ENCODE data around the gene NEURL4. TPM values are rescaled to one million over a fixed set of nuclear protein-coding genes. Genes with fewer than 3 reads are reported as not detected.

Gene NEURL4
- polyA plus RNA-seq, 2 of the 4 experiments (the other 2 are of a cell fraction) = 12.2 to 50.4 TPM

- Histone ChIP-seq H3K9me3 (no peaks in the 10 kb centered on the region), H3K4me1 (peaks cover 22% of the 10 kb centered on the region; the same call in 2 of the 3 replicates), H3K4me3 (no peak overlapping the region; the same call in 2 of the 3 replicates), H3K27ac (peak overlapping the region; percentile 39 to 82; a peak in 5 of 6 replicates), H3K4me2 (peak overlapping the region; percentile 67)
- 21% methylated on average over 24 of the region's 51 CpGs for WGBS (ENCODE audit: missing lambda C conversion rate)
- CTCF ChIA-PET = interaction anchor here (0.6 to 11.0 kb wide), 64 partner anchors 9 to 275 kb away, joined by 3 to 446 read pairs (median 5); partner anchors contain the start of genes ACADVL, ACAP1, ASGR1 and CTDNEP1
- DNase-seq (ENCODE audit: low read depth in 1 of 2, low spot score in 1 of 2) (peak; percentile 86 to 89), ATAC-seq (peak; percentile 81 to 87), FAIRE-seq (no peak)
- POLR2A ChIA-PET = interaction anchor here (1.3 kb wide), 5 partner anchors 15 to 251 kb away, joined by 3 to 5 read pairs (median 3); partner anchors contain the start of gene SLC2A4
- TF ChIP-seq MAZ (IDR thresholded peaks at IDR 0.05; ENCODE audit: borderline replicate concordance, low read depth, low read length) = no peak
- no peak for TF ChIP-seq CEBPB (IDR thresholded peaks at IDR 0.05)
- TF ChIP-seq, protein P1, sequence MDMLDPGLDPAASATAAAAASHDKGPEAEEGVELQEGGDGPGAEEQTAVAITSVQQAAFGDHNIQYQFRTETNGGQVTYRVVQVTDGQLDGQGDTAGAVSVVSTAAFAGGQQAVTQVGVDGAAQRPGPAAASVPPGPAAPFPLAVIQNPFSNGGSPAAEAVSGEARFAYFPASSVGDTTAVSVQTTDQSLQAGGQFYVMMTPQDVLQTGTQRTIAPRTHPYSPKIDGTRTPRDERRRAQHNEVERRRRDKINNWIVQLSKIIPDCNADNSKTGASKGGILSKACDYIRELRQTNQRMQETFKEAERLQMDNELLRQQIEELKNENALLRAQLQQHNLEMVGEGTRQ (IDR thresholded peaks at IDR 0.05) = peak; percentile 84
- TF ChIP-seq NFE2L2 (conservative IDR thresholded peaks at IDR 0.05; ENCODE audit: low read length) = 0 out of 2 replicates have a peak, but pooled peaks have one; percentile 9
- no peak for TF ChIP-seq MAFK (IDR thresholded peaks at IDR 0.05; ENCODE audit: partially characterized antibody)
- TF ChIP-seq RFX5 (IDR thresholded peaks at IDR 0.05) = no peak
- peak; percentile 92 for TF ChIP-seq ATOH8 (CRISPR knock-in tag; IDR thresholded peaks at IDR 0.05; ENCODE audit: low read depth)
- 0 out of 2 replicates have a peak, but pooled peaks have one; percentile 75 for TF ChIP-seq HEYL (CRISPR knock-in tag; IDR thresholded peaks at IDR 0.05)
- TF ChIP-seq, protein P2, sequence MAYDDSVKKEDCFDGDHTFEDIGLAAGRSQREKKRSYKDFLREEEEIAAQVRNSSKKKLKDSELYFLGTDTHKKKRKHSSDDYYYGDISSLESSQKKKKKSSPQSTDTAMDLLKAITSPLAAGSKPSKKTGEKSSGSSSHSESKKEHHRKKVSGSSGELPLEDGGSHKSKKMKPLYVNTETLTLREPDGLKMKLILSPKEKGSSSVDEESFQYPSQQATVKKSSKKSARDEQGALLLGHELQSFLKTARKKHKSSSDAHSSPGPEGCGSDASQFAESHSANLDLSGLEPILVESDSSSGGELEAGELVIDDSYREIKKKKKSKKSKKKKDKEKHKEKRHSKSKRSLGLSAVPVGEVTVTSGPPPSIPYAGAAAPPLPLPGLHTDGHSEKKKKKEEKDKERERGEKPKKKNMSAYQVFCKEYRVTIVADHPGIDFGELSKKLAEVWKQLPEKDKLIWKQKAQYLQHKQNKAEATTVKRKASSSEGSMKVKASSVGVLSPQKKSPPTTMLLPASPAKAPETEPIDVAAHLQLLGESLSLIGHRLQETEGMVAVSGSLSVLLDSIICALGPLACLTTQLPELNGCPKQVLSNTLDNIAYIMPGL (CRISPR knock-in tag; IDR thresholded peaks at IDR 0.05; ENCODE audit: borderline replicate concordance) = 0 out of 2 replicates have a peak, but pooled peaks have one; percentile 57
- TF ChIP-seq KDM1A (IDR thresholded peaks at IDR 0.05; ENCODE audit: low read depth) = no peak
- TF ChIP-seq CBX8 (IDR thresholded peaks at IDR 0.05) = no peak
- TF ChIP-seq JUN (IDR thresholded peaks at IDR 0.05) = no peak
- TF ChIP-seq REST (IDR thresholded peaks at IDR 0.05) = no peak
- peak; percentile 97 for TF ChIP-seq NPAS2 (CRISPR knock-in tag; IDR thresholded peaks at IDR 0.05; ENCODE audit: borderline replicate concordance)
- peak; percentile 23; the same call in 1 of the 2 replicates for TF ChIP-seq FOSB (CRISPR knock-in tag; IDR thresholded peaks at IDR 0.05)
- 0 out of 2 replicates have a peak, but pooled peaks have one; percentile 25 for TF ChIP-seq ESRRA (IDR thresholded peaks at IDR 0.05; ENCODE audit: borderline replicate concordance, low read length)
- TF ChIP-seq, protein P3, sequence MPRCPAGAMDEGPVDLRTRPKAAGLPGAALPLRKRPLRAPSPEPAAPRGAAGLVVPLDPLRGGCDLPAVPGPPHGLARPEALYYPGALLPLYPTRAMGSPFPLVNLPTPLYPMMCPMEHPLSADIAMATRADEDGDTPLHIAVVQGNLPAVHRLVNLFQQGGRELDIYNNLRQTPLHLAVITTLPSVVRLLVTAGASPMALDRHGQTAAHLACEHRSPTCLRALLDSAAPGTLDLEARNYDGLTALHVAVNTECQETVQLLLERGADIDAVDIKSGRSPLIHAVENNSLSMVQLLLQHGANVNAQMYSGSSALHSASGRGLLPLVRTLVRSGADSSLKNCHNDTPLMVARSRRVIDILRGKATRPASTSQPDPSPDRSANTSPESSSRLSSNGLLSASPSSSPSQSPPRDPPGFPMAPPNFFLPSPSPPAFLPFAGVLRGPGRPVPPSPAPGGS (IDR thresholded peaks at IDR 0.05) = no peak
- TF ChIP-seq RAD21 (conservative IDR thresholded peaks at IDR 0.05 in 1 of 2, IDR thresholded peaks at IDR 0.05 in 1 of 2) = peak; percentile 94 to 99
- TF ChIP-seq FOXS1 (CRISPR knock-in tag; IDR thresholded peaks at IDR 0.05) = no peak
- peak; percentile 99 for TF ChIP-seq SMC3 (IDR thresholded peaks at IDR 0.05)
- TF ChIP-seq RARB (CRISPR knock-in tag; IDR thresholded peaks at IDR 0.05) = no peak
- TF ChIP-seq MYC (IDR thresholded peaks at IDR 0.05; ENCODE audit: borderline replicate concordance, low read length) = peak; percentile 94
- TF ChIP-seq KDM5A (IDR thresholded peaks at IDR 0.05) = no peak
- TF ChIP-seq, protein P4, sequence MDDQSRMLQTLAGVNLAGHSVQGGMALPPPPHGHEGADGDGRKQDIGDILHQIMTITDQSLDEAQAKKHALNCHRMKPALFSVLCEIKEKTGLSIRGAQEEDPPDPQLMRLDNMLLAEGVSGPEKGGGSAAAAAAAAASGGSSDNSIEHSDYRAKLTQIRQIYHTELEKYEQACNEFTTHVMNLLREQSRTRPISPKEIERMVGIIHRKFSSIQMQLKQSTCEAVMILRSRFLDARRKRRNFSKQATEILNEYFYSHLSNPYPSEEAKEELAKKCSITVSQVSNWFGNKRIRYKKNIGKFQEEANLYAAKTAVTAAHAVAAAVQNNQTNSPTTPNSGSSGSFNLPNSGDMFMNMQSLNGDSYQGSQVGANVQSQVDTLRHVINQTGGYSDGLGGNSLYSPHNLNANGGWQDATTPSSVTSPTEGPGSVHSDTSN (IDR thresholded peaks at IDR 0.05) = no peak
- TF ChIP-seq RNF2 (IDR thresholded peaks at IDR 0.05; ENCODE audit: borderline replicate concordance, low read depth) = no peak; the same call in 1 of the 2 replicates
- 0 out of 2 replicates have a peak, but pooled peaks have one; percentile 21 for TF ChIP-seq EHF (CRISPR knock-in tag; IDR thresholded peaks at IDR 0.05)
- TF ChIP-seq CHD4 (IDR thresholded peaks at IDR 0.05; ENCODE audit: borderline replicate concordance) = no peak
- no peak for TF ChIP-seq SREBF2 (IDR thresholded peaks at IDR 0.05)
- no peak for TF ChIP-seq HOXA7 (CRISPR knock-in tag; IDR thresholded peaks at IDR 0.05)
- no peak for TF ChIP-seq ZFP36 (IDR thresholded peaks at IDR 0.05; ENCODE audit: borderline replicate concordance, partially characterized antibody)
Observed at GRCh38 chr17:7296189-7296861, 32.8 kb downstream of the NEURL4 start.
